GM19324 (cell line): ENCODE measurements around the gene SHISAL1.

Experiments
- ATAC-seq: cut with Tn5 transposase; IDR thresholded peaks from one replicate; pipeline ENCODE4 v1.9.1; 2021; ENCODE audit warnings: mild to moderate bottlenecking, moderate library complexity; ENCODE audit not compliant: unreplicated experiment, low FRiP score

Gene SHISAL1

DNA sequence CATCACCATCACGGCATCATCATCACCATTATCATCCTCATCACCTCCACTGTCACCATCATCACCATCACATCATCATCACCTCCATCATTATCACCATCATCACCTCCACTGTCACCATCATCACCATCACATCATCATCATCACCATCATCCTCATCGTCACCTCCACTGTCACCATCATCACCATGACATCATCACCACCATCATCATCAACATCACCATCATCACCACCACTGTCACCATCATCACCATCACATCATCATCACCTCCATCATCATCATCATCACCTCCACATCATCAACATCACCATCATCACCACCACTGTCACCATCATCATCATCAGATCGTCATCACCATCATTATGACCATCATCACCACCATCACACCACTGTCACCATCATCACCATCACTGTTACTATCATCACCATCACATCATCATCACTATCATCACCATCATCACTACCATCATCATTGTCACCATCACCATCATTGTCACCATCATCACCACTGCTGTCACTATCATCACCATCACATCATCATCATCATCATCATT, 99.2 kb downstream of the SHISAL1 start:
- no peak for ATAC-seq

DNA sequence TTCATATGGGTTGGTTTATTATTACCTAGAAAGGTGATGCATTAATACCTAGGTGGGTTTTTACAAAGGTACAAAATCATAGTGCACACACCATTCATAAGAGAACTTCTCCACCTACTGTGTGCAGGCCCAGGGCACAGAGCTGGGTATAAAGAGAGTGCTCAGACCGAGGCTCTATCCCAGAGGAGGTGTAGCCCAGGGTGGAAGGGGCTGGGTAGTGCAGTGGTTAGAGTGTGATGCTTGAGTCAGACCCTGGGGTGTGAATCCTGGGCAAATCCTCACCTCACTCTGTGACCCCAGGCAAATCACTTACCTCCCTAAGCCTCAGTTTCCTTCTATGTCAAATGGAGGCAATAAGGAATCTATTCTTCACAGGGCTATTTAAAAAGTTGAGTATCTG, 99.8 kb downstream of the SHISAL1 start:
- ATAC-seq = no peak

DNA sequence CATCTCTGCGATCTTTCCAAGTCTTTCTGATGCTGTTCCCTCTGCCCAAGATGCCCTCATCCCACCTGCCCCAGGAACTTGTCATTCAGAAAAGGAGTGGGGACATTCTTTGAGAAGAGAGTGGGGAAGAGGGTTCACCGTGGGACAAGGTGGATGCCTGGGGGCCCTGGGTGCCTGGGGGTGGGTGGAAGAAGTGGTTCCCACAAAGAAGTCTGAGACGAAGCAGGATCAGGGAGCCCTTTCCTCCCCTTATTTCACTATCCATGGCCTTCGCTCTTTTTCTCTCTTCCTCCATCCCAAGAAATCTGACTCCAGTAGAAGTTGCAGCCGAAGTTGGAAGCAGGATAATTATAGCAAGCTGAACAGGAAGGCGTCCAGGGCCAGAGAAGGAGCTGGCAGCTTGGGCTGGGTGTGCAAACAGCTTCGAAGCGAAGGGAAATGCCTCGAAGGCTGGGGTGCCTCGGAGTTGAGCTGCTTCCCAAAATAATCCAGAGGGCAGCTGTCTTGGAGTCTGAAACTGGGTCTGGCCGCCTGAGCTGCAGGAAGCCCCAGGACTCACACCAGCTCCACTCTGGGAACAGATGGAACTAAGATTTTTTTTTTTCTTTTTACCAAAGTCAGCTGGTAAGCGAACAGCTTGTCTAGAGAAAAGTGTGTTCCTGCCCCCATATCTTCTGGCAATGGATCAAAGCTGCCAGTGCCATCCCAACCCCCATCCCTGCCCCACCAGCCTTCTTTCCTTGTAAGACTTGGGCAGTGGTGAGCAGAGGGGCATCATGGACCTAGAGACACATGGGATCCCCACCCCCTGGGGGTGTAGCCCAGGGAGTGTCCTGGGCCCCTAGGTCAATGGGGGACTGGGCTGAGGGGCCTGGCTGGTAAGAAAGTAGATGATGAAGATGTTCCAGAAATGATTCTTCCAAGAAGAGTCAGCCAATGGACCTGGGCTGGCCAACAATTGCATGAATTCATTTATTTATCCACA, 100.5 kb downstream of the SHISAL1 start:
- ATAC-seq = no peak

DNA sequence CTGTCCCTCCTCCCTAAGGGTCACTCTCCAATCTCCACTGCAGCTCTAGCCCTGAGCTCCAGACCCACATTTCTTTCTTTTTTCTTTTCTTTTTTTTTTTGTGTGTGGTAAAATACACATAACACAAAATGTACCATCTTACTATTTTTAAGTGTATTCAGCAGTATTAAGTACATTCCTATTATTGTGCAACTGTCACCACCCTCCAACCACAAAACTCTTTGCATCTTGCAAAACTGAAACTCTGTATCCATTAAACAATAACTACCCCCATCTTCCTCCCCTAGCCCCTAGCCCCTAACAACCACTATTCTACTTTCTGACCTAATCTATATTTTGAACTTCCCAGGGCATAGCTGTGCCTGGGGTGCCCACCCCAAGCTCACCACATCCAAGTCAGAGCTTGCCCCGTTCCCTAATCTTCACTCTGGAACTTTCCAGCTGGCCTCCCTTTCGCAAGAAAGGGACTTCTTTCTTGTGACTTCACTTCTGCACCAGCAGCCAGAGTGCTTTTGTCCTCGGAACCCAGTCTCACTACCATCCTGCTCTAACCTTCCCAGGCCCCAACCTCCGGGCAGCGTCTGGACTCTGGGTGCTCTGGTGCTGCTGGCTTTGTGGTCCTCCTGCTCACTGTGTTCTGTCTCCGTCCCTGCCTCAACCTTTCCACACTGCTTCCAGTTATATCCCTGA, 101.3 kb downstream of the SHISAL1 start:
- ATAC-seq = no peak

DNA sequence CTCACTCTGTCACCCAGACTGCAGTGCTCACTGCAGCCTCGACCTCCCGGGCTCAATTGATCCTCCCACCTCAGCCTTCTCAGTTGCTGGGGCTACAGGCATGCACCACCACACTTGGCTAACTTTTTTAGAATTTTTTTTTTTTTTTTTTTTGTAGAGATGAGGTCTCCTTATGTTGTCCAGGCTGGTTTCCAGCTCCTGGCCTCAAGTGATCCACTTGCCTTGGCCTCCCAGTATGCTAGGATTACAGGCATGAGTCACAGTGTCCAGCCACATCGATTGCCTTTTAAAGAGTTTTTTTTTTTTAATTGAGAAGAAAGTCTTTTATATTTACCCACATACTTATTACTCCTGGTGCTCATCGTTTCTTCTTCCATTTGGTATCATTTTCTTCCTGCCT, 102.0 kb downstream of the SHISAL1 start:
- ATAC-seq = no peak

DNA sequence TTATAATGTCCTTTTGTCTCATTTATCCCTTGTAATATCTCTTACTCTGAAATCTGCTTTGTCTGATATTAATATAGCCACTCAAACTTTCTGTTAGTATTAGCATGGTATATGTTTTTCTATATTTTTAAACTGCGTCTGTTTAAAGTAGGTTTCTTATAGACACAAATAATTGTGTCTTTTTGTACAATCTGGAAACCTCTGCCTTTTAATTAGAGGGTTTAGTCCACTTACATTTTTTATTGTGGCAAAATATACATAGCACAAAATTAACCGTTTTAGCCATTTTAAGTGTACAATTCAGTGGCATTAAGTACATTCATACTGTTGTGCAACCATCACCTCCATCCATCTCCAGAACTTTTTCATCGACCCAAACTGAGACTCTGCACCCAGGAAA, 103.4 kb downstream of the SHISAL1 start:
- ATAC-seq = no peak

DNA sequence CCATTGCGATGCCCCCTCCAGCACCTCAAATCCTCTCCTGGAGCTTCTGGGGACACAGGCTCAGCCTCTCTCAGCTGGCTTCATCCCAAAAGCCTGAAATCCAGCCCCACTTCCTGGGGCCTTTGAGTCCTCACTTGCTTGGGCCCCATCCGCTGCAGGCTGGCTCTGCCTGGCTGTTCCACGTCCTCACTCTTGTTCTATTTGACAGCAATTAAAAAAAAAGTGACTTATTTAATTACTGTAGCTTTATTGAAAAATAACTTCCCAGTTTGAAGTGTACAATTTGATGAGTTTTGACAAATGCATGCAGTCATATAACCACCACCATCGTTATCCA, 104.8 kb downstream of the SHISAL1 start:
- ATAC-seq = no peak

DNA sequence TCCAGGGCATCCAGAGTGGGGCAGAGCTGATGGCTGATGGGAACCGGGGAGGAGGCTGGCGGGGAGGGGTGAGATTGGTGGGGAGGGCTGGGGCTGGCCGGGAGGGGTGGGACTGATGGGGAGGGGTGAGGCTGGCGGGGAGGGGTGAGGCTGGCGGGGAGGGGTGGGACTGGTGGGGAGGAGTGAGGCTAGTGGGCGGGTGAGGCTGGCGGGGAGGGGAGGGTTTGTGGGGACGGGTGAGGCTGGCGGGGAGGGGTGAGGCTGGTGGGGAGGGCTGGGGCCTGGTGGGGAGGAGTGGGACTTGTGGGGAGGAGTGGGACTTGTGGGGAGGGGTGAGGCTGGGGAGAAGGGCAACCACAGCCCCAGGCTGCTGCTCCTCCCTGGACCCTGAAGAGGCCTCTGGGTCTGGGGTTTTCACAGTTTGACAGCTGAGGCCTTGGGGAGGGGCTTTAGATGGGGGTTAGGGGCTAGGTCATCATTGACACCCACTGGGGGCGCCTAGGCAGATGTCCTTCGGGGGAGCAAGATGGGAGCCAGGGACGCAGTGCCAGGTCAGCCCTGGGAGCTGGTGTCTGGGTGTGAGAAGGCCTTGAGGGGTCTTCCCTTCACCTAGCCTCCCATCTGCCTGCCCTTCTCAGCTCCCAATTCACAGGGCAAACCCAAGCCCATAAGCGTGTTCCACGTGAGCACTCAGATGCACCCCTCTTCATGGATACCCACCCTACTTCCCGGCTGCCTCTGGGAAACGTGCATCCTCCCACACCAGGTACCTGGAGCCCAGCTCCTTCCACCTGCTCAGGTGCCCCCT, 105.4 kb downstream of the SHISAL1 start:
- ATAC-seq = no peak

DNA sequence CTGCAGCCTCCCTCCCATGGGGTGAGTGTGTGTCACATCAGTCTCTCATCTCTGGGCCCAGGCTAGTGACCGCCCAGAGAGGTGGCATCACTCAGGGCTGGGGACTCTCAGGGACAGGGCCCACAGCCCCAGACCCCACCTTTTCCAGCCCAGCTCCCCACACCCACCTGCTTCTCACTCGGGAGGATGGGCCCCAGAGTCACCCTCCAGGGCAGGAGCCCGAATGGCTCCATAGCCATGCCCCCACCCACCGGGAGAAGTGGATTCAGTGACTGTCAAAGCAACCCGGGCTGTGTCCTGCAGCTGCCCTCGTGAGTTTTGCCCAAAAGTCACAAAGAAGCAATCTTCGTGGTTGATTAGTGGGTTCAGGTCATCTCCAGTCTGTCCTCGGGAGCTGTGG, 106.1 kb downstream of the SHISAL1 start:
- ATAC-seq = no peak

DNA sequence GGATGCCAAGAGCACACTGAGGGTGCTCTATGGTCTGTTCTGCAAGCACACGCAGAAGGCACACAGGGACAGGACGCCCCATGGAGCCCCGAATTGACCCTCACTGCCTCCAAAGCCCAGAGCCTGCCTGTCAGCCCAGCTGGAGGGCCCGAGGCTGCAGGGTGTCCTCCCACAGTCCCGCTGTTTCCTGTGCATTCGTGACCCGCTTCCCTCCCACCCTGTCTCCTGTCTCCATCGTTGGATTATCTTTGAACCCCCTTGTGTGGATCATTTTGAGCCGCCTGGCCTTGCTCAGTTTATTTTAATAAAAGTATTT, 106.5 kb downstream of the SHISAL1 start:
- no peak for ATAC-seq

DNA sequence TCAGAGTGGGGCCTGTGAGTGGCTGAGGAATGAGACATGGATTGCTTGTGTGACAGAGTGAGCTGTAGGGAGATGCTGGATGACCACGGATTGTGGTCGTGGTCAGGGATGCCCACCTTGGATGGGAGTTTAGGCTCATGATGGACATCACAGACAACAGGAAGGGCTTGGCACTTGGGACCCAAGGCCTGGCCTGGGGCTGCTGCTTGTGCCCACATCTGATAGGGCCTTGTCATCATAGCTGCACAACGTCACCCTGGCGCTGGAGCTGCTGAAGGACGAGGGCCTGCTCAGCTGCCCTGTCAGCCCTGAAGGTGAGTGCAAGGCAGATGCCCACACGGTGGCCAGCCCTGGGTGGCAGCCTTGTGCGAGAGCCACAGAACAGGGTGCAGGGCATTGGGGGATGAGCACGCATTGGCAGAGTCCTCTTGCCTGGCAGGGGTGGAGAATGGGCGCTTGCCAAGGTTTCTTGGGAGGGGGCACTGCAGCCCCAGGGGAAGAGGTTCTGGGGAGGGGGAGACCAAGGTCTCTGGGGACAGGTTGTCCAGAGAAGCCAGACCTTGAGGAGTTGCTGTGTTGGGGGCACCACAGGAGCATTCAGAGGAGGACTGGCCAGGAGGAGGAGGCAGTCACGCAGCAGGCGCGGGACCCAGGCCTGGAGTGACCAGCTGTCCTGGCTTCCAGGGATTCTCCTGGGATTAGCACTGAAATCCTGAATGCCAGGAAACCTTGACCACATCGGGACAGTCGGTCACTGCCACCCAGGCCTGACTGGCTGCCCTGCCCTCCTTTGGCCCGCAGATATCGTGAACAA, 107.0 kb downstream of the SHISAL1 start:
- ATAC-seq = no peak

DNA sequence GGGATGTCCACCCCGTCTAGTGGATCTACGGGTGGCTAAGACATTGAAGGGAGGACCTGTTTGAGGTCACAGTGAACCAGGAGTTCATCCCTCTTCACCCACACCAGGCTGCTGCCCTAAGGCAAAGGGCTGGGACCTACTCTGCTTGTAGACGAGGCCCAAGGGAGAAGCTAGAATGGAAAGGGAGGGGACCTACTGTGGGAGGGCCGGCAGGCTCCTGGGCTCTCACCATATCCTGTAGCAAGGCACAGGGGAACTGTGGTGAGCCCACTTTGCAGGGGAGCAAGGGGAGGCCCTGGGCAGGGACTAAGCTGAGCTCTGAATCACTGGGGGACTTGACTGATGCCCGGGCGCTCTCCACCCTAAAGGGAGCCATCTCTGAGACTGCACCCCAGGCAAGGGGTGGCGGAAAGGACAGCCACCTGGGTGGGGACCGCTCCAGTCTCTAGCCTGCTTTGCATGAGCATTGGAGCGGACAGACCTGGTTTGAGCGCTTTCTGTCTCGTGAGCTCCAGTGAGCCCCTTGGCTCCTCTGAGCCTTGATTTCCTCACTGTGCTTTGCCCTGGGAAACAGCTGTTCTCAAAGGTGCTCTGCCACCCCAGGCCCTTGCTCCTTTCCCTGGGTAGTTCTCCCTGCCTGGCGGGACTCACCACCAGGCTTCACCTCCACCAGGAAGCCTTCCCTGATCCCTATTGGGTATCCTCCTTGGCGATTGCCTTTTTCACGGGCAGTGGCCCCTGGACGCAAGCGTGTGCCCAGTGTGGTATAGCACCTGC, 107.8 kb downstream of the SHISAL1 start:
- no peak for ATAC-seq

DNA sequence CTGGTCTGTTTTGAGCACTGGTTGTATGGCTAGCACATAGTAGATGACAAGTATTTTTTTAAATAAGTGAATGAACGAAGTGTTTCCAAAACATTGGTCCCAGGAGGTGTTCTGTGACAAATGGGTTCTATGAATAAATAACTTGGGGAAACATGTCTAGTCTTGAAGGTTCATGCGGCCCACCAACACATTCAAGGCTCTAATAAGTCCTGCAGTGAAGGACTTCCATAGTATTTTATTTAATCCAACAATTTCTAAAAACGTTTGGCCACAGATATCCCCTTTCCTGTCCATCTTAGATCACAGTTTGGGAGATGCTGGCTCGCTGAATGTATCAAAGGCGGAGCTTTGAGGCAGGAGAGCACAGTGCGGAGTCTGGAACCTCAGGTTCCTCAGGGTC, 109.5 kb downstream of the SHISAL1 start:
- no peak for ATAC-seq

DNA sequence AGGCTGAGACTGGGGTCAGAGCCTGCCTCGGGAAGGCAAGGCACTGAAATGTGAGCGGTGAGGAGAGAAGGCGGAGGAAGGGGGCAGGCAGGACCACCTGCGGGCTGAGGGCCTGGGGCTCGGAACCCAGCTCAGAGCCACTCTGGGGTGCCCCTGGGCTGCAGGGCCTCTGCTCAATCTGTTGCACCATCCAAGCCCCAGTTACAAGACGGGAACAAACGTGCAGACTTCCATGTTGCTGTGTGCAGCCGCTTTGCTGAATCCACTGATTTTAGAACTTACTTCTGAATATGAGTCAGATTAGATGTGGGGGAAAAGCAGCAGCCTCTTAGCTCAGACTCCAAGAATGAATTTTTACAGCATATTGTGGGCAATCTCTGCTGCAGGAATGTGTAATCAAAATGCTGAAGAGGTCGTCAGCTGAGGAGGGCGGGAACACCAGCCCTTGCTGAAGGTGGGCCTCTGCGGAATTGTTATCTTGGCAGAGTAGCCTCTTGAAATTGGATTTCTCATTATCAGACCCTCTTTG, 110.4 kb downstream of the SHISAL1 start:
- ATAC-seq = no peak

DNA sequence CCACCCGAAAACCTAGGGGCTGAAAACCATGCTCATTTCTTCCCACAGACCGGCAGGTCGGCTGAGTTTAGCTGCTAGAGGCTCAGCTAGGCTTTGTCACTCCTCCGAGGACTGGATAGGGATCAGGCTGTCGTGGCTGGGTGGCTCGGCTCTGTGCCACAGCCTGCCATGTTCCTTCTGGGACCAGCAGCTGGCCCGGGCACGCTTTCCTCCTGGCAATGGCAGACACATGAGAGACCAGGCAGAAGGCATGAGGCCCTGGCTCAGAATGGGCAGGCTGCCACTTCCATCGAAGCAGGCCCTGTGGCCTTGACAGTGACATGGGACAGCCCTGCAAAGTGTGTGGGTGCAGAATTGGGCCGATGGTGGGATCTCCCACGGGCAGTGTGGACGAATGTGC, 111.1 kb downstream of the SHISAL1 start:
- ATAC-seq = no peak

DNA sequence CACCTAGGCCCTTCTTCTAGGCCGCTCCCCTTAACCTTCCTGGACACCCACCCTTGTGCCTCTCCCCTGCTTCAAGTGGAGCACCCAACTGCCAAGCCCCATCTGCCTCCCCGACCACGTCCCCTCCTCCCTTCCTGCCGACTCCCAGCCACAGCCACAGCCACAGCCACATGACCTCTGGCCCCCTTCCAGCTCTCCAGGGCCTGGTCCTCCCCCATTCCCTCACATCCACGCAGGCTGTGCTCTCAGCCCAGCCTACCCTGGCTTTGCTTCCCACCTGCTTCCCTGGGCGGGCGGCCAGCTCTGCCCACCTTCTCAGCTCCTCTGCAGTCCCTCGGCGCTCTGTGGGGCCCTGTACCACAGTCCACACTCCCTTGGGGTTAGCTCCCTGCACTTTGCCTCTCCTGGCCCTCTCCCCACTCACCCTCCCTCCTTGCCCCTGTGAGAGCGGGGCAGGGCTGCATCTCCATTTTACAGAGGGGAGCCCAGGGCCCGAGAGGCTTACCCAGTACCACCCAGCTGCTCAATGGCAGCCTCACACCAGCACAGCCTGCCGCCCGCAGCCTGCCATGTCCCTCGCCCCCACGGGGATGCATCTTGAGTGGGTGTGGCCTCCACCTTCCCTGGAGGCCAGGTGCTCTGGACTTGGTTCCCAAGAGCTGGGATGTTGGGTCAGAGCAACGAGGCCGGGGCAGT, 111.7 kb downstream of the SHISAL1 start:
- ATAC-seq = no peak

DNA sequence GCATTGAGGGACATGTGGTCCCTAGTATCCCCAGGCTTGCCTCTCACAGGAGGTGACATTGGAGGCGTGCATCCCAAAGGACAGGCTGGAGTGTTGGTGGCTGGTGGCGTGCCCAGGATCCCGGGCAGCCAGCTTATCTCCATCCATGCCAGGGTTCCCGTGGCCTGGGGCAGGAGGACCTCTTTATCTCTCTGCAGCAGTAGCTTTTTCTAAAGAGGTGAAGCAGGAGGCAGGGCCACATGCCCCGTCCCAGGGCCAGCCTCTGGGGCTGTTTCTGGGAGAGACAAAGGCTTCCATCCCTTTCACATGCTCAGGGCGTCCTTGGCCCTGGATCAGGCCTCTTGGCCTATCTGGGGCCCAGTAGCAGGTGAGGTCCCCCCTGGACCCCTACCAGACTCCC, 112.3 kb downstream of the SHISAL1 start:
- no peak for ATAC-seq

DNA sequence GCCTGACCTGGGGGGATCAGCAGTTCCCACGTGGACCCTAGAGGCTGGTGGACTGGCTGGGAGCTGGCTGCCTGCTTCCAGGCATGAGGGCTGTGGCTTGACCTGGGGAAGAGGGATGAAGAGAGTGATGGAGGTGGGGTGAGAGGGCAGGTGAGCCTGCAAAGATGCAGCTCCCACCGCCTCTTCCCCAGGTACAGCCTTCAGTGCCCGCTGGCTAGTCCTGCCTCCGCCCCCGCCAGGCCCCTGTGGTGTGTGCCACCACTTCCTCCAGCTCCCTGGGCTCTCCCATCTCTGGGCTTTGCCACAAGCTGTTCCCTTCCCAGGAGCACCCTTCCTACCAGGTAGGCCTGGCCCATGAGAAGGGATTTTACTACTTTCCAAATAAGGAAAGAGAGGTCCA, 112.9 kb downstream of the SHISAL1 start:
- no peak for ATAC-seq

DNA sequence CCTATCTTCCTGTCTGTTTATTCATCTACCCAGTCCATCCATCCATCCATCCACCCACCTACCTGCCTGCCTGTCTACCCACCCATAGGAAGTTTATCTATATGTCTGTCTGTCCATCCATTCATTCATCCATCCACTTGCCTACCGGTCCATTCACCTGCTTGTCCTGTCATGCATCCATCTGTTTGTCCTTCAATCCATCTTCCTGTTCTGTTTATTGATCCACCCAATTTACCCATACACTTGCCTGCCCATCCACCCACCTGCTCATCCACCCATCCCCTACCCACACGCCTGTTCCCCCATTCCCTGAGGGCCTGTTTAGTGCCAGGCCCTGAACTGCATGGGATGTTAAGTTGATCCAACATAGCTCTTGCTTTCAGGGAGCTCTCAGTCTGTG, 113.6 kb downstream of the SHISAL1 start:
- ATAC-seq = no peak
